HG03175 (cell line): Measurements from ENCODE around the gene ITPRID2.
A peak's percentile ranks its signal among the peaks of the same experiment; 100 is the strongest.

ENCODE experiments used
- ATAC-seq: cut with Tn5 transposase; IDR thresholded peaks from one replicate; pipeline ENCODE4 v1.9.1; 2021; ENCODE audit warnings: mild to moderate bottlenecking, moderate library complexity; ENCODE audit not compliant: unreplicated experiment

ITPRID2 gene

DNA sequence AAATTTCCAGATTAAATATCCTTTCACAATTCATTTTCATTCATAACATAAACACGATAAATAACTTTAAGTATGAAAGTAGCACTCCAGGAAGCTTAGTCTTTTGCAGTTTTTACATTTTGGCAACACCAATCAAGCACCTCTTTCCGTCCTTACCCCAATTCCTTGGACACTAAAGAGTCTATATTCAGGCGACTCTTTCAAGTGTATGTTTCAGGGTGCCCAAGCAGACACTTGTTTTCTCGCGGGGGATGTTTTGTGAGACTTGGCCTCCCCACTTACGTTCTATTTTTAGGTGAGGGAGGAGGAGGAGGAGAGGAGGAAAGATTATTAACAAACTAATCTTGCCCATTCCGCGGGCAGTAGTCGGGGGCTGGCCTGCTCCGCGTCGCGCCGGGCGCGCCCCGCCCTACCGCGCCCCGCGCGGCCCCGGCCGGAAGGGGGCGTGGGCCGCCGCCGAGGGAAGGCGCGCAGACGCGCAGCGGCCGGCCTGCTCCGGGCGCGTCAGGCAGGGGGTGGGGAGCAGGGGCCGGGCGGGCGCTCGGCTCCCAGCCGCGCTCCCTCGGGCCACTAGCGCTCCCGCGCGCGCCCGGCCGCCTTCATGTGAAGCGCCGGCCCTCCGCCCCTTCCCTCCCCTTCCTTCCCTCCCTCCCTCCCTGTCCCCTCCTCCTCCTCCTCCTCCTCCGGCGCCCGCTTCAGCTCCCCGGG lies at the start of gene ITPRID2:
ITPRID2 (plus strand) TSS at position 473 of the 708 bp plus-strand sequence. CDS start 337 bp downstream, outside the sequence.
- peak; percentile 87 for ATAC-seq

DNA sequence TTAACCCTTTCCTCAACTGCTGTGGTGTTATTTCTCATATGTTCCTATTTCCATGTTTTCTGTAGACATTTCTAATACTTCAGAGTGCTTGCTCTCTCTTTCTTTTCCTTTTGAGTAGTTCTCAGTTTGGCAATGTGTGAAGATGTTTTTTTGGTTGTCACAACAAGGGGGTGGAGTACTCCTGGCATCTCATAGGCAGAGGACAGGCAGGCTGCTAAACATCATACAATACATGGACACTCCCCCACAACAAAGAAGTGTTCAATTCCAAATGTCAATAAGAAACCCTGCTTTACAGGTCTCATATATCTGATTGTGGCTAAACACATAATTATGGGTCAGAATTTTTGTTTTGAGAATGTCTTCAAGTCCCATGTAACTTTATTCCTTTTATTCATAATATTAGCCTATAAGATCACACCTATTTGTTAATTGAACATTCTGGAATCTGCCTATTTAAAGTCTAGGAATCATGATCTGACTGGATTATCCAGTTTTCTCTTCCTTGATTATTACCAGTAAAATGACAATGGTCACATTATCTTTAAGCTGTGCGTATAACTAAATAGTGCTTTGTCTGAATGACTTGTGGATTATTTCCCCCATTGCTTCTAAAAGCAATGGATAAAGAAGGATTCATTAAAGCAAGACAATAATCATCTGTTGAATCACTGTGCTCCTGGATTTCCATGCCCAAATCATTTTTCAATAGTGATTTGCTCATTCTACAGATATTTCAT lies 46.8 kb upstream of the ITPRID2 start:
- no peak for ATAC-seq

DNA sequence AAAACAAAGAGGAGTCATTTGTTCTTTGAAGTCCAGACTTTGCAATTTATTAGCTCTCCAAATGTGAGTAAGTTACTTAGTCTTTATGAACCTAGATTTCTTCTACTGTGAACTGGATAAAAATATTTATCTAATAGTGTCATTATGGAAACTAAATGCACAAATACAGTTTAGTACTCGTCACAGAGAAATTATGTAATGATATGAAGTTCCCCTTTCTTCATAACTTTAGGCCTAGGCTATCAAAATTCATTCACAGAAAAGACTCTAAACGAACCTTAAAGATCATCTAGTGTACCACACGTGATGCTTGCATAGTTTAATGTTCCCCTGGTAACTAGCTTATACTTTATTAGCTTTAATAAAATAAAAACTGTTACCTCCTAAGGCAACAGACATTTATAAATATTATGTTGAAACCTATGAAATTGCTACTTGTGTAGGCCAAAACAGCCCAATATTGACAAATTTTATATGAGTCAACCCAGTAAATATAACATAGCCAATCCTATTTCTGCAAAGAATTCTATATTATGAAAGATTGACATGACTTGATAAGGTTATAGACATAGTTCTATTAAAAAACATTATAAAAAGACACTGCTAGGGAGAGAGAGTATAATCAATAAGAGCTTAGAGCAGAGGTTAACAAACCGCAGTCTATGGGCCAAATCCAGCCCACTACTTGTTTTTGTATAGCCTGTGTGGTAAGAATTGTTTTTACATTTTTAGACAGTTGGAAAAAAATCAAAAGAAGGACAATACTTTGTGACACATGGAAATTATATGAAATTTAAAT lies 44.9 kb upstream of the ITPRID2 start:
- no peak for ATAC-seq

DNA sequence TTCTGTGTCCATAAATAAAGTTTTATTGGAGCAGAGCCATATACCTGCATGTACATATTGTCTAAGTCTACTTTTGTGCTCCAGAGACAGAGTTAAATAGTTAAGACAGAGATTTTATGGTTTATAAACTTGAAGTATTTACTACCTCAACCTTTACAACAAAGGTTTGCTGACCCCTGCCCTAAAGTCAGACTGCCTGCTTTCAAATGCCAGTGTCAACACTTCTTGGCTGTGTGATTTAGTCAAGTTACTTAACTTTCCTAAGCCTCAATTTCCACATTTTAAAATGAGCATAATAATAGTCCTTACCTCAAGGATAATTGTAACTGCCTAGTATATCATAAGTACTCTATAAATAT lies 44.4 kb upstream of the ITPRID2 start:
- no peak for ATAC-seq

DNA sequence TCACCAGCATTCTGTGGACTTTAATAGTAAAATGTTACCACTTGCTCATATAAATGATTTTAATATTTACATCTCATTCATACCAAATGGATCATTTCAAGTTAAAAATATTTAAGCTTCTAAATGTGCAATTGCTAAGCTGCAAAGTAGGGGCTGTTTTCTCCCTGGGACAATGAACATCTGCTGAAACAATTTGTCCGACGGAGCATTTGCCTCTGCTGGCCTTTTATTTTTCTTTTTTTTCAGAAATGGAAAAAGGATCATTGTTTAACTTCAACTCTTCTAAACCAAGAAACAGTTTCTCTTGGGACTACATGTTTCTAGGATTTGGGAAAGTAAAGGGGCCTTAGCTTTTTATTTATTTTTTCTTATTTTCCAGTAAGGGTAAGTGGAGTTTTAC lies 43.8 kb upstream of the ITPRID2 start:
- ATAC-seq = no peak

DNA sequence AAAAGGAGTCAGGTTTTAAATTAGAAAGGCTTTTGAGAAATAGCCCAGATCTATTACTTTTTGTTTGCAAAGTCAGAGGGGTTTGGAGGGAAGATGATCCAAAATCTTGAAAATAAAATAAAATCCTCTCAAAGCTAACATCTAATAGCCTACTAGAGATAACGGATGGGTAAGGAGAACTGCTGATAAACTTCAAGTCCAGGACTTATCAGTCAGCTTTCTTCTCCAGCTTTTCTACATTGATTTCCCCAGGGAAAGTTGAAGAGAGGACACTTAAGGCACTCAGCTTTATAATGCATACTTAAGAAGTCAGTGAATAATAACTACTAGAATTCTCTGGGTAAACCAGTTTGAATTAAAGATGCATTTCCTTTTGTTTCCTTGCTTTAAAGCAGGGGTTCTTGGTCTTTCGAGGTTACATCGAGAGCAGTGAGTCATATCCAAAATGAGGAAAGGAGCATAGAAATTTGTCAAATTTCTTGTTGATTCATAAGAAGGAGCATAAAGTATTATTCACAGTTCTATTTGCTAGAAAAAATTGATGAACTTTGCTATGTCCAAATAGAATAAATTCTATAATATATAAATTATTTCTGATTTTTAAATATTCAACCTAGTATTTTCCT lies 43.2 kb upstream of the ITPRID2 start:
- no peak for ATAC-seq

DNA sequence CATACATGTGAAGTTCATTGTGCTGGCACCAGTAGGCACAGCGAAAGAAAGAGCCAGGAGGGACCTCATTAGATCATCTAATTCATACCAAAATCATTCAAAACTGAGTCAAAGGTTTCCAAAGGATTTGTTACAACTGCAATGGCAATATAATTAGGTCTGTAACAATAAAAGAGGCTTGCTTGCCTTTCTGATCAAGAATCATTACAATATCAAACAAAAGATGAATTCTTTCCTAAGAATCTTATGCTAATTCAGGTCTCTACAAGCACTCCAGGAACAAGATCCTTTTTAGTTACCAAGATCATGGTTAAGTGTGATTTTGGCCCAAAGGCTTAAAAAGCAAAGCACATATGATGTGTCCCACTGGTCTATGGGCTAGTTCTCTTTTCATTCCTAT lies 41.9 kb upstream of the ITPRID2 start:
- no peak for ATAC-seq

DNA sequence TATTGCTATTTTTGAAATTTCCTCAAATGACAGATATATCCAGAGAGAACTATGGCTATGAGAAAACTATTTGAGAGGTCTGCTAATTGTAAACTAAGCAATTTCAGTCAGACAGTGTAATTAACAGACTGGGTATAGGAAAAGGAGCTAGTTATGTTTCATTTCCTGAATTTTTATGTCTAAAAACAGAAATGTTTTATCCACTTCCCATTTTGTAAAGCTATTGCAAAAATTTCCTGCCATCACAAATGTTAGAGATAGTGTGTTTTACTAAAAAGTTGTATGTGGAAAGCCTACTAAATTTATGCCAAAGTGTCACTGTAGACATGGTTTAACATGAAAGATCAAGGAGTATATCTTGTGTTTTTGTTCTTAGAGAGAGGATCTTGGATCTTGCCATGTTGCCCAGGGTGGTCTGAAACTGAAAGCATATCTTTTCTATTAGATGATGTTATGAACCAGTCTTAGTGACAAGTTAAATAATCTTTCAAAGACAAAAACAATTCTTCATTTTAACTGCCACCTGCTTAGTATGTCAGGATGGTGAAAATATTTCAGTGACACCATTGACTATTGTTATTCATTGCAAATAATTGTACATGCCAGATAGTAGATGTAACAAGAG lies 40.5 kb upstream of the ITPRID2 start:
- ATAC-seq = peak; percentile 76

DNA sequence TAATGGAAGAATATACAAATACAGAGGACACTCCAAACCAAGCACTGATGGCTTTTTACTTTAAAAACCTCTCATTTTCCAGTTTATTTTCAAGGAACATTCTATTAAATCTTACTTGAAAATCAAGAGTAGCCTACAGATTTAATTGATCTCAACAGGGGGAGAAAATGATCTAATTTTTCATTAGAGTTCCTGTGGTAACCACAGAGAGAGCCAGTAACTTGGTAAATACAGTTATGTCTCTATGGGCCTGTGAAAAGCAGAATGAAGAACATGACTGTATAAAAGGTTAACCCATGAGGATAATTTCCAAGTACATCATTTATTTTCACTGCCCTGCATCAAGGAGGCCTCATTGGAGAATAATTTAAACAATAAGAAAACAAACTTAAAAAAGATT lies 39.8 kb upstream of the ITPRID2 start:
- no peak for ATAC-seq

DNA sequence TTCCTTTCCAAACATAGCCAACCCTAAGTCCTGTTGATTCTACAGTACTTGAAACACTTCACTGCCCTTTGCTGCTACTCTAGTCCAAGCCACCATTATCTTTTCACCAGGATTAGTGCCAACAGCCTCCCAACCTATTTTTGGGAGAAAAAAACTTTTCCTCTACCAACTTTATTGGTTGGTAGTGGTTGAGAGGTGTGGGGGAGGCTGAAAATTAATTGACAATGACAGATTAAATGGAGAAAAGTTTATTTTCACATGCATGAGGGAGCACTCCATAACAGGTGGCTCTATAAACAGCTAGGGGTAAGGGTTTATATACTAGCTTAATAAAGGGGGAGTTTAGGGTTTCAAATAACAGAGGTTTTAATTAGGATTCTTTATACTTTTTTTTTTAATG lies 37.8 kb upstream of the ITPRID2 start:
- ATAC-seq = no peak

DNA sequence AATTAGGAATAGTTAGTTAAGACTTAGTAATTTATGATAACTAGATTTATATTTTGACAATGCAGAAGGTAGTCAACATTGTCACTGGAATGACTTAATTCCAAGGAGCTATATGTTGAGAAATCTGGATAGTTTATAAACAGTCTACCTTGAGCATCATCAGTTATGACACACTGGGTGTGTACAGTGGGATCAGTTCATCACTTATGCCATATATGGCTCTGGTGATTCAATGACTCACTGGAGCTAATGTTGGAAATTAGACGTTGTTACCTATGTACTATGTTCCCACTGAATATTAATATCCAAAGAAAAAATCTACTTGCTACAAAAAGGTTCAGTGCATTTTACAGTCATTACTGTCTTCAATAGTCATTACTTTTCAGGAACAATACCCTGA lies 34.0 kb upstream of the ITPRID2 start:
- no peak for ATAC-seq

DNA sequence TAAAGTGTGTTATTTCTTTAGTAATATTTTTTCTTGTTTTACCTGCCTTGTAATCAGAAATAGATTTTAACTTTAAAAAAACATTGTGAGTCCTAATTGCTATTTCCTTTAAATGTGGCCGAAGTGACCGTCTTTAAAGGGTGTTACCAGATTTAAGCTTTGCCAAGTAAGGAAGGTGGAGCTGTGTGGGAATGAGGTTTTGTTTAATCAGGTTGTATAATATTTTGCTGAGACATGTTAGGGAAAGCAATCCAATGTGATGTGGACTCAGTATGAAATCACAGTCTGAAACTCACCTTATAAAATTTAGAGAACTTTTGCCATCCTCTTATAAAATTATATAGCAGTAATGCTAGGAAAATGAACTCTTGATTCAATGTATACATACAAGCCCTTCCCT lies 32.9 kb upstream of the ITPRID2 start:
- no peak for ATAC-seq

DNA sequence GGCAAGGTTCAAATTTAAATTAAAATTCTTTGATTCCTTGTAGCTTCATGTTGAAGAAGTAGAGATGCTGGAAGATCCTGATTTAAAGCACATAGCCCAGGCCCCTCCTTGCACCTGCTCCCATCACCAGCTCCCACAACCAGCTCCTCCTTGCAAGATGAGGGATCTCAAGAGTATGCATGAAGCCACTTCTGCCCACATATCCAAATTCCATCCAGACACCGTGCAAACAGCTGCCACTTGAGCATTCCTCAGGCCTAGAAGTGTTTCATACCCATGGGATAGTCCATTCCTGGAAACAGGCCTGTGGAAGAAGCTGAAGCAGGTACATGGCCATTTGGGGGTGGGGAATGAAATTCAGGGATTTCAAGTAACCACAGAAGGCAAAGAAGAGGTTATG lies 32.4 kb upstream of the ITPRID2 start:
- ATAC-seq = no peak

DNA sequence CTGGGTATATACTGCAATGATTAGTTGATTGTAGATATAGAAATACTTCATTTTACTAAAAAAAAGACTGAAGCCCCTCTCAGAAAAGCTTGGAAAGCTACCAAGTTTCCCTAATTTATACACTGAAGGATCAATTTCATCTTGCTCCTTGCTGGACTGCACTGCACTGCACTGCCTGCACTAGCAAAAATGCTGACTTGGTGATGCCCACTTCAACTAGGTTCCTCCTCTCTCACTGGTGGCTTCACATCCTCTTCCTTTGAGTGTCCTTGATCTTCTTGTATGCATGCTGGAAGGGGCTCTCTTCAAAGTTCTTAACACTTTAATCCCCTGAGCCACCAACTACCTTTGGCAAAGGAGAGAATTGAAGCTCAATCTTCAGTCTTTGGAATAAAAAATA lies 31.7 kb upstream of the ITPRID2 start:
- ATAC-seq = no peak

DNA sequence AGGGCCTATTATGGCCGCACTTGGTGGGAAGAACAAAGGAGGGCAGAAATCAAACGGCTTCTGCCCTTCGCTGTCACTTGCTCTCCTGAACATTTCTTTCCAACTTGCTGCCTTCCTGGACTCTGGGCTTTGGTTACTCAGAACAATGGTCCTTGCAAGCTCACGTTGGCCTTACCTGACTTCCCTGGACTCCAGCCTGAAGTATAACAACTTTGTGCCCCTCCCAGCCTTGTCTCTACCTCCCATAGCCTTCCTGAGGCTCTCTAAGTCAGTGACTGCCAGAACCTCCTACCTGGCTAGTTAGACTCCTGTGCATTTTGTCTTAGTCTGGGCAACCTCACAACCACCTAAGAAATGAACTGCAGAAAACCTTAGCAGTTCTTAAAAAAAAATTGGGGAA lies 30.2 kb upstream of the ITPRID2 start:
- ATAC-seq = no peak

DNA sequence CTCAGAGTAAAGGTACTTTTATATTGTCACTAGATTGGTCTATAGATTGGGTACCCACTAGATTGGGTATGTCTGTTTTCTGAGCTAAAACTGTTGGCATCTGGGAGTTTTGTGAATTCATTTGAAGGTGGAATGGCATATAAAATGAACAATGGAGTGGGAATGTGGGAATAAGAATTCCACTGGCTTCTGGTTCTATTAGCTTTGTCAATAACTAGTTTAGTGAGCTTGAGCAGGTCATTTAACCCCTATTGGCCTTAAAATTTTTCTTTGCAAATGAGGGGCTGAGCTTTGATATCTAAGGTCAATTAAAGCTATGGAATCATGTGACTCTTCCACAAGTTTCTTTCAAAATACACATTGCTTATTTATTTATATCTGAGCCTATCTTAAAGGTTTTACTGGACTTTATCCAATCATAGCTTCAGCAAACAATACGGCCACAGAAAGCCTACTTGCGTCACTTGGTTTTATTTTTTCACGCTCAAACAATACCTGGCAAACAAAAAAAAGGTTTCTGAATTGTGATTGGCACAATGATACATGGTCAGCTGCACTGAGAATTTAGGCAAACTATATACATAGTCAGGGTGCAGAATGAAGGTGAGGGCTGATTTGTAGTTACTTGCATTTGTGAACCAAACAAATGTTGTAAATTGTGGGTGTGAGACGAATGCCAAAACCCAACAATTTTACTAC lies 28.8 kb upstream of the ITPRID2 start:
- ATAC-seq = no peak

DNA sequence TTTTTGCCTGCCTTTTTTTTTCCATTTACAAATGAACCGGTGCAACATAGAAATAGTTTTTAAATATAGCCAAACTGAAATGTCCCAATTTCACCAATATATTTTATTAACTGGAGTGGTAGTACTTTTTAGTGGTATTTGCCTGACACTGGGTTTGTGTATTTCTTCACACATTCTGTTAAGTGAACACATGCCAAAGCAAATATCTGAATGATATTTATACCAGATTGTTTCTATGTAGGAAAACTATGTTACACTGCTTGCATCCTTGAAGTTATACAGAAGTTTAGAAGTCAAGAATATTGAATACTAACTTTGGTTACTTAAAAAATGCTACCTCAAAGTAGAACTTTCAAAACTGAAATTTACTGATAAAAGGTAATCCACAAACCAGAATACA lies 19.4 kb upstream of the ITPRID2 start:
- ATAC-seq = no peak

DNA sequence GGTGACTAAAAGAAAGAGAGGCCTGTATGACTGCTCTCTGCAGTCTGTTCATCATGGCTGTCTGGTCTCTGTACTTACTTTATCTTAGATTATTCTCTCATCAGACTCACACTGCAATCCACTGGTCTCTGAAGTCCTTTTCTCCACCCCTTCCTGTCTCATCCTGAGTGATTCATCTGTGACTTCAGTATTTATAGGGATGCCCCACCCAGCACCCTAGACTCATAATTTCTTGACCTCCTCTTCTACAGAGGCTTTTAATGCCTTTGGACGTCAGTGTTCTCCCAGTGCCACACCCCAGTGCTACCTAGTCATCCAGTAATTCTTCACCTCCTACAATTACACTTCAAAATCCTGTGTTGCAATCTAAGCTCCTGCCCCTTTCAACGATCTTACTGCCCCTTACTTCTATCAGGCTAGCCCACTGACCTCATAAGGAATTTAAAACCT lies 14.9 kb upstream of the ITPRID2 start:
- no peak for ATAC-seq

DNA sequence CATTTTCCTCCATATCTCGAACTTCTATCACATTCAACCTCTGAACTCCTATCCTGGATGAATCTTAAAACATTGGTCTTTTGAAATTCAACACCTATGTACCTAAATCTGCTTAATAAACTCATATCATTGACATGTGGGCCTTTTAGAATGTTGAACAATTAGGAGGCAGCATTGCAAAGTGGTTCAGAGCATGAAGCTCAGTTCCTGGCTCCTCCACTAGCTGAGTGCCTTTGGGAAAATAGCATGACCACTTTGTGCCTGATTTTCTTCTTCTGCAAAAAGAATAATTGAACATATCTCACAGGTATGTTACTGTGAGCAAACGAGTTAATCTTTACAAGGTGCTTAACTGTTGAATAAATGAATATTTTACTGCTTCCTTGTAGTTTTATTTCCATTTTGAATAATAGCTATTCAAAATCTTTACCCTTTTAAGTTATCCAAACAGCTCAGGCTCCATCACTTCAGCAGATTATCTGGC lies 14.3 kb upstream of the ITPRID2 start:
- no peak for ATAC-seq

DNA sequence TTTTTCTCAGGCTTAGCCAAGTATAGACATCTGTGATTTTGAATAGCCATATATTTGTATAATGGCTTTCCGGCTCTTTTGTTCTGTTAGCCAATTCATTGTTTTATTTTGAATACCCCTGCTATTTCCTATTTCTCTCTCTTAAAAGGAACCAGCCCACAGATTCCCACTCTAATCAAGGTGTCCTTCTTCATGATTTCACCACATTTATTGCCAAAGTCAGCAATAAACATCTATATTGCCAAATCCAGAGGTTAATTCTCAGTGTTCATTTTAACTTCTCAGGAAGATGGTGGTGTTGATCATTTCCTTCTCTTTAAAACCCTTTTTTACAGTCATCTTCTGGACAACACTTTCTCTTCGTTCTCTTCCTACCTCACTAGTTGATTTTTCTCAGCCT lies 13.1 kb upstream of the ITPRID2 start:
- ATAC-seq = no peak
